GM12878 (cell line): Measurements from ENCODE around the gene RENBP. TPM values are rescaled to one million over a fixed set of nuclear protein-coding genes. Genes with fewer than 3 reads are reported as not detected.

Experiments
- CREB1 ChIP-seq: IDR thresholded peaks from 2 replicates; pipeline ENCODE4 v1.6.1; 2012; ENCODE audit warnings: low read depth, mild to moderate bottlenecking, inconsistent platforms
- EGR1 ChIP-seq, 2 experiments: IDR thresholded peaks; 1 replicate in 1 of 2; 2 replicates in 1 of 2; pipeline ENCODE4 v1.6.1; 2011 to 2012; ENCODE audit warnings: low read depth in 2 of 2, low read length in 2 of 2, borderline replicate concordance in 1 of 2, mild to moderate bottlenecking in 1 of 2, moderate library complexity in 1 of 2
- ESRRA ChIP-seq: IDR thresholded peaks from 2 replicates; pipeline ENCODE4 v1.6.1; 2012; ENCODE audit warnings: mild to moderate bottlenecking, low read length, improper control_type of control experiment
- MXI1 ChIP-seq: fragments of 150-350 bp; IDR thresholded peaks from 2 replicates; pipeline ENCODE4 v1.6.1; 2011; ENCODE audit warnings: low read depth, mild to moderate bottlenecking, inconsistent platforms, low read length, improper control_type of control experiment
- POU2F2 ChIP-seq: IDR thresholded peaks from 3 replicates; pipeline ENCODE4 v1.6.1; 2011; ENCODE audit warnings: low read depth, mild to moderate bottlenecking, low read length, borderline replicate concordance
- RBBP5 ChIP-seq: fragments of 200-600 bp; sonication (generic); conservative IDR thresholded peaks from 2 replicates; pipeline ENCODE4 v1.6.1; 2016
- STAT1 ChIP-seq: fragments of 450-650 bp; conservative IDR thresholded peaks from 2 replicates; pipeline ENCODE4 v1.6.1; 2014; ENCODE audit warnings: antibody characterized with exemption, mild to moderate bottlenecking
- polyA plus RNA-seq, 11 experiments: library from polyadenylated mRNA; depleted of rRNA in 4 of 11; unstranded in 6 of 11; stranded (reverse) in 5 of 11; fragments of >200 nt; fragmentation: Nextera tagmentation in 4 of 11; fragmentation: Illumina TruSeq in 1 of 11; extraction: Ambion mirVana in 4 of 11; extraction: Trizol in 1 of 11; gene quantifications; 1 replicate in 1 of 11; 2 replicates in 10 of 11; pipeline versions ENCODE4 v1.2.1 to v1.2.3, GENCODE V29; 2011 to 2016; ENCODE audit warnings: inconsistent platforms in 2 of 11, missing spikeins in 2 of 11, low read depth in 1 of 11
- total RNA-seq, 4 experiments: library from RNA; depleted of rRNA in 3 of 4; stranded (reverse); fragments of >200 nt in 3 of 4; fragmentation: Illumina TruSeq in 1 of 4; extraction: Trizol in 1 of 4; gene quantifications; 2 replicates each; pipeline versions ENCODE4 v1.2.1 to v1.2.3, GENCODE V29; 2013 to 2021
- TF ChIP-seq, protein P1 (sequence below): fragments of 450-650 bp; IDR thresholded peaks from 2 replicates; pipeline ENCODE4 v1.6.1; 2014; ENCODE audit warnings: mild to moderate bottlenecking
- TF ChIP-seq, protein P2 (sequence below): fragments of 450-650 bp; IDR thresholded peaks from 2 replicates; pipeline ENCODE4 v1.6.1; 2018; ENCODE audit warnings: mild to moderate bottlenecking, low read depth, moderate library complexity; ENCODE audit not compliant: partially characterized antibody
- TF ChIP-seq, protein P3 (sequence below): fragments of 450-650 bp; IDR thresholded peaks from 2 replicates; pipeline ENCODE4 v1.6.1; 2018; ENCODE audit warnings: borderline replicate concordance, mild to moderate bottlenecking; ENCODE audit not compliant: partially characterized antibody
- TF ChIP-seq, protein P4 (sequence below): fragments of 450-650 bp; IDR thresholded peaks from 2 replicates; pipeline ENCODE4 v1.6.1; 2017; ENCODE audit warnings: mild to moderate bottlenecking
- TF ChIP-seq, protein P5 (sequence below): fragments of 450-650 bp; IDR thresholded peaks from 2 replicates; pipeline ENCODE4 v1.6.1; 2017; ENCODE audit warnings: mild to moderate bottlenecking, moderate library complexity

The RENBP gene
- total and polyA plus RNA-seq, 10 of the 15 experiments (the other 5 are each of a cell fraction or from before 2014, with no cell fraction given), result 0.36 to 4.9 (median 1.8) TPM; not detected in 3

DNA sequence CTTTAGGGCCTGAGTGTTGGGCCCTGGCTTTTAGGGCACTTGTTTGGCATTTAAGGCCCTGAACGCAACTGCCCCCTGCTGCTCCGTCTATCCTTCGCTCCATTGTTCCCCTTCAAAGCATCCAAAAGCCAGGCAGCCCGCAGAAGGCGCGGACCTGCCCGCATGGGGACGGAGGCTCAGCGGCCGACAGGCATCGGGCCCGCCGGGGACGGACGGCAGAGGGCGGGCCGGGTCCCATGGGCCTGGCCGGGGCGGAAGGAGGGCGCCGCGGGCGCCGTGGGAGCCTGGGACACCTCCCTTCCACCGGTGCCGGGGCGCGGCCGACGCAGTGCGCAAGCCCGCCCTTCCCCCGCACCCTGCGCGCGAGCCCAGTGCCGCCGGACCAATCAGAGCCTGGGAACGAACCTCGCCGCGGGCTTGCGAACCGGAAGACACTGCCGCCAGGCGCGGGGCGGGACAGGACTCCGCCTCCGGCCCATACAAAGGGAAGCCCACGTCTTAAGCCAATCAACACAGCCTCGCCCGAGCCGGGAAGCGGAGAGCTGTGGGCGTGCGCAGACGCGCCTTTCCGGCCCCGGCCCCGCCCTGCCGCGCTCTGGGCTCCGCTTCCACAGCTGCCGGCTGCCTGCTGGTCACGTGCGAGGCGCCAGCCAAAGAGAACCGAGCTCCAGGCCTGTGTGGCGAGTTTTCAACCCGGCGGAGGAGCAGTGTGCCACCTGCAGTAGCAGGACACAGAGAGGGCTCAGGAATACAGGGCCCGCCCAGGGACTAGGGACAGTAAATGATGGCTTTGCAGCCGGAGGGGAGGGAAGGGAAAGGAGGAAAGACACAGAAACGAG lies 16.3 kb downstream of the RENBP start (continued):
- no peak for TF ChIP-seq ESRRA
- TF ChIP-seq, protein P1, sequence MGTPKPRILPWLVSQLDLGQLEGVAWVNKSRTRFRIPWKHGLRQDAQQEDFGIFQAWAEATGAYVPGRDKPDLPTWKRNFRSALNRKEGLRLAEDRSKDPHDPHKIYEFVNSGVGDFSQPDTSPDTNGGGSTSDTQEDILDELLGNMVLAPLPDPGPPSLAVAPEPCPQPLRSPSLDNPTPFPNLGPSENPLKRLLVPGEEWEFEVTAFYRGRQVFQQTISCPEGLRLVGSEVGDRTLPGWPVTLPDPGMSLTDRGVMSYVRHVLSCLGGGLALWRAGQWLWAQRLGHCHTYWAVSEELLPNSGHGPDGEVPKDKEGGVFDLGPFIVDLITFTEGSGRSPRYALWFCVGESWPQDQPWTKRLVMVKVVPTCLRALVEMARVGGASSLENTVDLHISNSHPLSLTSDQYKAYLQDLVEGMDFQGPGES, result no peak
- TF ChIP-seq, protein P2, sequence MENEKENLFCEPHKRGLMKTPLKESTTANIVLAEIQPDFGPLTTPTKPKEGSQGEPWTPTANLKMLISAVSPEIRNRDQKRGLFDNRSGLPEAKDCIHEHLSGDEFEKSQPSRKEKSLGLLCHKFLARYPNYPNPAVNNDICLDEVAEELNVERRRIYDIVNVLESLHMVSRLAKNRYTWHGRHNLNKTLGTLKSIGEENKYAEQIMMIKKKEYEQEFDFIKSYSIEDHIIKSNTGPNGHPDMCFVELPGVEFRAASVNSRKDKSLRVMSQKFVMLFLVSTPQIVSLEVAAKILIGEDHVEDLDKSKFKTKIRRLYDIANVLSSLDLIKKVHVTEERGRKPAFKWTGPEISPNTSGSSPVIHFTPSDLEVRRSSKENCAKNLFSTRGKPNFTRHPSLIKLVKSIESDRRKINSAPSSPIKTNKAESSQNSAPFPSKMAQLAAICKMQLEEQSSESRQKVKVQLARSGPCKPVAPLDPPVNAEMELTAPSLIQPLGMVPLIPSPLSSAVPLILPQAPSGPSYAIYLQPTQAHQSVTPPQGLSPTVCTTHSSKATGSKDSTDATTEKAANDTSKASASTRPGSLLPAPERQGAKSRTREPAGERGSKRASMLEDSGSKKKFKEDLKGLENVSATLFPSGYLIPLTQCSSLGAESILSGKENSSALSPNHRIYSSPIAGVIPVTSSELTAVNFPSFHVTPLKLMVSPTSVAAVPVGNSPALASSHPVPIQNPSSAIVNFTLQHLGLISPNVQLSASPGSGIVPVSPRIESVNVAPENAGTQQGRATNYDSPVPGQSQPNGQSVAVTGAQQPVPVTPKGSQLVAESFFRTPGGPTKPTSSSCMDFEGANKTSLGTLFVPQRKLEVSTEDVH, result no peak
- TF ChIP-seq POU2F2, result 0 out of 3 replicates have a peak, but pooled peaks have one; percentile 51
- peak; percentile 74 for TF ChIP-seq MXI1
- TF ChIP-seq, protein P3, sequence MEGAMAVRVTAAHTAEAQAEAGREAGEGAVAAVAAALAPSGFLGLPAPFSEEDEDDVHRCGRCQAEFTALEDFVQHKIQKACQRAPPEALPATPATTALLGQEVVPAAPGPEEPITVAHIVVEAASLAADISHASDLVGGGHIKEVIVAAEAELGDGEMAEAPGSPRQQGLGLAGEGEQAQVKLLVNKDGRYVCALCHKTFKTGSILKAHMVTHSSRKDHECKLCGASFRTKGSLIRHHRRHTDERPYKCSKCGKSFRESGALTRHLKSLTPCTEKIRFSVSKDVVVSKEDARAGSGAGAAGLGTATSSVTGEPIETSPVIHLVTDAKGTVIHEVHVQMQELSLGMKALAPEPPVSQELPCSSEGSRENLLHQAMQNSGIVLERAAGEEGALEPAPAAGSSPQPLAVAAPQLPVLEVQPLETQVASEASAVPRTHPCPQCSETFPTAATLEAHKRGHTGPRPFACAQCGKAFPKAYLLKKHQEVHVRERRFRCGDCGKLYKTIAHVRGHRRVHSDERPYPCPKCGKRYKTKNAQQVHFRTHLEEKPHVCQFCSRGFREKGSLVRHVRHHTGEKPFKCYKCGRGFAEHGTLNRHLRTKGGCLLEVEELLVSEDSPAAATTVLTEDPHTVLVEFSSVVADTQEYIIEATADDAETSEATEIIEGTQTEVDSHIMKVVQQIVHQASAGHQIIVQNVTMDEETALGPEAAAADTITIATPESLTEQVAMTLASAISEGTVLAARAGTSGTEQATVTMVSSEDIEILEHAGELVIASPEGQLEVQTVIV, result peak; percentile 36
- TF ChIP-seq EGR1 (IDR thresholded peaks at IDR 0.05; ENCODE audit: borderline replicate concordance in 1 of 2, low read depth in 2 of 2, low read length in 2 of 2), result peak in 1 of 2 experiments; percentile 30; a peak in 1 of 3 replicates
- TF ChIP-seq CREB1, result peak; percentile 34; the same call in 1 of the 2 replicates
- TF ChIP-seq, protein P4, sequence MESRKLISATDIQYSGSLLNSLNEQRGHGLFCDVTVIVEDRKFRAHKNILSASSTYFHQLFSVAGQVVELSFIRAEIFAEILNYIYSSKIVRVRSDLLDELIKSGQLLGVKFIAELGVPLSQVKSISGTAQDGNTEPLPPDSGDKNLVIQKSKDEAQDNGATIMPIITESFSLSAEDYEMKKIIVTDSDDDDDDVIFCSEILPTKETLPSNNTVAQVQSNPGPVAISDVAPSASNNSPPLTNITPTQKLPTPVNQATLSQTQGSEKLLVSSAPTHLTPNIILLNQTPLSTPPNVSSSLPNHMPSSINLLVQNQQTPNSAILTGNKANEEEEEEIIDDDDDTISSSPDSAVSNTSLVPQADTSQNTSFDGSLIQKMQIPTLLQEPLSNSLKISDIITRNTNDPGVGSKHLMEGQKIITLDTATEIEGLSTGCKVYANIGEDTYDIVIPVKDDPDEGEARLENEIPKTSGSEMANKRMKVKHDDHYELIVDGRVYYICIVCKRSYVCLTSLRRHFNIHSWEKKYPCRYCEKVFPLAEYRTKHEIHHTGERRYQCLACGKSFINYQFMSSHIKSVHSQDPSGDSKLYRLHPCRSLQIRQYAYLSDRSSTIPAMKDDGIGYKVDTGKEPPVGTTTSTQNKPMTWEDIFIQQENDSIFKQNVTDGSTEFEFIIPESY, result no peak
- no peak for TF ChIP-seq RBBP5
- TF ChIP-seq STAT1, result no peak
- TF ChIP-seq, protein P5, sequence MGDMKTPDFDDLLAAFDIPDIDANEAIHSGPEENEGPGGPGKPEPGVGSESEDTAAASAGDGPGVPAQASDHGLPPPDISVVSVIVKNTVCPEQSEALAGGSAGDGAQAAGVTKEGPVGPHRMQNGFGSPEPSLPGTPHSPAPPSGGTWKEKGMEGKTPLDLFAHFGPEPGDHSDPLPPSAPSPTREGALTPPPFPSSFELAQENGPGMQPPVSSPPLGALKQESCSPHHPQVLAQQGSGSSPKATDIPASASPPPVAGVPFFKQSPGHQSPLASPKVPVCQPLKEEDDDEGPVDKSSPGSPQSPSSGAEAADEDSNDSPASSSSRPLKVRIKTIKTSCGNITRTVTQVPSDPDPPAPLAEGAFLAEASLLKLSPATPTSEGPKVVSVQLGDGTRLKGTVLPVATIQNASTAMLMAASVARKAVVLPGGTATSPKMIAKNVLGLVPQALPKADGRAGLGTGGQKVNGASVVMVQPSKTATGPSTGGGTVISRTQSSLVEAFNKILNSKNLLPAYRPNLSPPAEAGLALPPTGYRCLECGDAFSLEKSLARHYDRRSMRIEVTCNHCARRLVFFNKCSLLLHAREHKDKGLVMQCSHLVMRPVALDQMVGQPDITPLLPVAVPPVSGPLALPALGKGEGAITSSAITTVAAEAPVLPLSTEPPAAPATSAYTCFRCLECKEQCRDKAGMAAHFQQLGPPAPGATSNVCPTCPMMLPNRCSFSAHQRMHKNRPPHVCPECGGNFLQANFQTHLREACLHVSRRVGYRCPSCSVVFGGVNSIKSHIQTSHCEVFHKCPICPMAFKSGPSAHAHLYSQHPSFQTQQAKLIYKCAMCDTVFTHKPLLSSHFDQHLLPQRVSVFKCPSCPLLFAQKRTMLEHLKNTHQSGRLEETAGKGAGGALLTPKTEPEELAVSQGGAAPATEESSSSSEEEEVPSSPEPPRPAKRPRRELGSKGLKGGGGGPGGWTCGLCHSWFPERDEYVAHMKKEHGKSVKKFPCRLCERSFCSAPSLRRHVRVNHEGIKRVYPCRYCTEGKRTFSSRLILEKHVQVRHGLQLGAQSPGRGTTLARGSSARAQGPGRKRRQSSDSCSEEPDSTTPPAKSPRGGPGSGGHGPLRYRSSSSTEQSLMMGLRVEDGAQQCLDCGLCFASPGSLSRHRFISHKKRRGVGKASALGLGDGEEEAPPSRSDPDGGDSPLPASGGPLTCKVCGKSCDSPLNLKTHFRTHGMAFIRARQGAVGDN, result peak; percentile 37; the same call in 1 of the 2 replicates
